ENCODE data around the gene ZNF57. TPM values are rescaled to one million over a fixed set of nuclear protein-coding genes. Genes with fewer than 3 reads are reported as not detected.

The ZNF57 gene
- total RNA-seq, result 4.2 TPM

GRCh38 chr19:2900296-2901252, at the start of gene ZNF57:
Gene ZNF57, plus strand, starts transcription at chr19:2900928. Its CDS starts 118 bp downstream, at chr19:2901046.
- no peaks in the 10 kb centered on the region for H3K27me3 ChIP-seq (ENCODE audit: control insufficient read depth in 3 of 3, insufficient read depth in 3 of 3, low read length in 3 of 3)
- H3K9ac ChIP-seq (ENCODE audit: low read depth in 1 of 3, low read length in 3 of 3), result peak within 1 kb of the TSS; percentile 69 to 75 (median 74)
- H3K9me3 ChIP-seq (ENCODE audit: control insufficient read depth in 3 of 3, low read length in 3 of 3), result peaks cover 4 to 7% (median 4%) of the 10 kb centered on the region in 3 donors
- H3K27ac ChIP-seq (ENCODE audit: low read depth, low read length), result peak within 1 kb of the TSS; percentile 62
- peak within 1 kb of the TSS; percentile 79 to 87 (median 80) for H3K4me3 ChIP-seq (ENCODE audit: low read length in 3 of 3)
- H3K36me3 ChIP-seq (ENCODE audit: control insufficient read depth in 3 of 3, insufficient read depth in 3 of 3, low read length in 3 of 3), result no peaks in the 10 kb centered on the region
- H3K4me1 ChIP-seq (ENCODE audit: control insufficient read depth in 3 of 3, insufficient read depth in 3 of 3, low read length in 3 of 3), result peaks cover 0 to 9% (median 4%) of the 10 kb centered on the region in 3 donors

GRCh38 chr19:2852598-2852997, 48.1 kb upstream of the ZNF57 start:
- H3K27ac ChIP-seq (ENCODE audit: low read depth, low read length), result no peak overlapping the region
- H3K36me3 ChIP-seq (ENCODE audit: control insufficient read depth in 3 of 3, insufficient read depth in 3 of 3, low read length in 3 of 3), result peaks cover 41 to 49% (median 48%) of the 10 kb centered on the region in 3 donors
- H3K9ac ChIP-seq (ENCODE audit: low read depth in 1 of 3, low read length in 3 of 3), result no peak overlapping the region
- peaks cover 29 to 51% (median 35%) of the 10 kb centered on the region in 3 donors for H3K9me3 ChIP-seq (ENCODE audit: control insufficient read depth in 3 of 3, low read length in 3 of 3)
- no peaks in the 10 kb centered on the region for H3K27me3 ChIP-seq (ENCODE audit: control insufficient read depth in 3 of 3, insufficient read depth in 3 of 3, low read length in 3 of 3)
- peak overlapping the region in 1 of 3 donors; percentile 59 for H3K4me3 ChIP-seq (ENCODE audit: low read length in 3 of 3)
- H3K4me1 ChIP-seq (ENCODE audit: control insufficient read depth in 3 of 3, insufficient read depth in 3 of 3, low read length in 3 of 3), result peaks cover 0 to 7% (median 5%) of the 10 kb centered on the region in 3 donors

GRCh38 chr19:2853015-2853606, 47.6 kb upstream of the ZNF57 start:
- H3K27me3 ChIP-seq (ENCODE audit: control insufficient read depth in 3 of 3, insufficient read depth in 3 of 3, low read length in 3 of 3), result no peaks in the 10 kb centered on the region
- peak overlapping the region in 1 of 3 donors; percentile 59 for H3K4me3 ChIP-seq (ENCODE audit: low read length in 3 of 3)
- peaks cover 29 to 51% (median 35%) of the 10 kb centered on the region in 3 donors for H3K9me3 ChIP-seq (ENCODE audit: control insufficient read depth in 3 of 3, low read length in 3 of 3)
- H3K9ac ChIP-seq (ENCODE audit: low read depth in 1 of 3, low read length in 3 of 3), result no peak overlapping the region
- H3K27ac ChIP-seq (ENCODE audit: low read depth, low read length), result no peak overlapping the region
- H3K36me3 ChIP-seq (ENCODE audit: control insufficient read depth in 3 of 3, insufficient read depth in 3 of 3, low read length in 3 of 3), result peaks cover 41 to 50% (median 48%) of the 10 kb centered on the region in 3 donors
- H3K4me1 ChIP-seq (ENCODE audit: control insufficient read depth in 3 of 3, insufficient read depth in 3 of 3, low read length in 3 of 3), result peaks cover 0 to 7% (median 5%) of the 10 kb centered on the region in 3 donors

GRCh38 chr19:2854849-2855248, 45.9 kb upstream of the ZNF57 start:
- H3K27me3 ChIP-seq (ENCODE audit: control insufficient read depth in 3 of 3, insufficient read depth in 3 of 3, low read length in 3 of 3), result no peaks in the 10 kb centered on the region
- peaks cover 40 to 51% (median 41%) of the 10 kb centered on the region in 3 donors for H3K9me3 ChIP-seq (ENCODE audit: control insufficient read depth in 3 of 3, low read length in 3 of 3)
- H3K27ac ChIP-seq (ENCODE audit: low read depth, low read length), result no peak overlapping the region
- no peaks in the 10 kb centered on the region for H3K4me1 ChIP-seq (ENCODE audit: control insufficient read depth in 3 of 3, insufficient read depth in 3 of 3, low read length in 3 of 3)
- peaks cover 43 to 52% (median 48%) of the 10 kb centered on the region in 3 donors for H3K36me3 ChIP-seq (ENCODE audit: control insufficient read depth in 3 of 3, insufficient read depth in 3 of 3, low read length in 3 of 3)
- no peak overlapping the region for H3K4me3 ChIP-seq (ENCODE audit: low read length in 3 of 3)
- H3K9ac ChIP-seq (ENCODE audit: low read depth in 1 of 3, low read length in 3 of 3), result no peak overlapping the region

- Histone ChIP-seq H3K4me1 (ENCODE audit: control insufficient read depth in 3 of 3, insufficient read depth in 3 of 3, low read length in 3 of 3) (no peaks in the 10 kb centered on the region), H3K4me3 (ENCODE audit: low read length in 3 of 3) (no peak overlapping the region), H3K27me3 (ENCODE audit: control insufficient read depth in 3 of 3, insufficient read depth in 3 of 3, low read length in 3 of 3) (no peaks in the 10 kb centered on the region), H3K36me3 (ENCODE audit: control insufficient read depth in 3 of 3, insufficient read depth in 3 of 3, low read length in 3 of 3) (peaks cover 32 to 37% (median 34%) of the 10 kb centered on the region in 3 donors), H3K27ac (ENCODE audit: low read depth, low read length) (no peak overlapping the region), H3K9ac (ENCODE audit: low read depth in 1 of 3, low read length in 3 of 3) (no peak overlapping the region), H3K9me3 (ENCODE audit: control insufficient read depth in 3 of 3, low read length in 3 of 3) (peaks cover 36 to 40% (median 38%) of the 10 kb centered on the region in 3 donors)
These were observed 44.2 kb upstream of the ZNF57 start for GRCh38 chr19:2856457-2857050.

GRCh38 chr19:2858864-2859263, 41.9 kb upstream of the ZNF57 start:
- Histone ChIP-seq H3K36me3 (ENCODE audit: control insufficient read depth in 3 of 3, insufficient read depth in 3 of 3, low read length in 3 of 3) (peaks cover 11 to 14% (median 11%) of the 10 kb centered on the region in 3 donors), H3K4me1 (ENCODE audit: control insufficient read depth in 3 of 3, insufficient read depth in 3 of 3, low read length in 3 of 3) (peaks cover 2 to 4% (median 2%) of the 10 kb centered on the region in 3 donors), H3K27ac (ENCODE audit: low read depth, low read length) (no peak overlapping the region), H3K4me3 (ENCODE audit: low read length in 3 of 3) (no peak overlapping the region), H3K9ac (ENCODE audit: low read depth in 1 of 3, low read length in 3 of 3) (no peak overlapping the region), H3K9me3 (ENCODE audit: control insufficient read depth in 3 of 3, low read length in 3 of 3) (peaks cover 19 to 25% (median 20%) of the 10 kb centered on the region in 3 donors), H3K27me3 (ENCODE audit: control insufficient read depth in 3 of 3, insufficient read depth in 3 of 3, low read length in 3 of 3) (no peaks in the 10 kb centered on the region)

- Histone ChIP-seq H3K4me3 (ENCODE audit: low read length in 3 of 3) (peak overlapping the region in 1 of 3 donors; percentile 40), H3K27me3 (ENCODE audit: control insufficient read depth in 3 of 3, insufficient read depth in 3 of 3, low read length in 3 of 3) (no peaks in the 10 kb centered on the region), H3K9ac (ENCODE audit: low read depth in 1 of 3, low read length in 3 of 3) (peak overlapping the region in 1 of 3 donors; percentile 5), H3K4me1 (ENCODE audit: control insufficient read depth in 3 of 3, insufficient read depth in 3 of 3, low read length in 3 of 3) (peaks cover 5 to 17% (median 16%) of the 10 kb centered on the region in 3 donors), H3K9me3 (ENCODE audit: control insufficient read depth in 3 of 3, low read length in 3 of 3) (peaks cover 0 to 4% (median 4%) of the 10 kb centered on the region in 3 donors), H3K27ac (ENCODE audit: low read depth, low read length) (no peak overlapping the region), H3K36me3 (ENCODE audit: control insufficient read depth in 3 of 3, insufficient read depth in 3 of 3, low read length in 3 of 3) (no peaks in the 10 kb centered on the region)
These were observed 36.9 kb upstream of the ZNF57 start for GRCh38 chr19:2863816-2864215.

GRCh38 chr19:2865334-2866100, 35.2 kb upstream of the ZNF57 start:
- H3K36me3 ChIP-seq (ENCODE audit: control insufficient read depth in 3 of 3, insufficient read depth in 3 of 3, low read length in 3 of 3), result no peaks in the 10 kb centered on the region
- H3K9ac ChIP-seq (ENCODE audit: low read depth in 1 of 3, low read length in 3 of 3), result no peak overlapping the region
- H3K27me3 ChIP-seq (ENCODE audit: control insufficient read depth in 3 of 3, insufficient read depth in 3 of 3, low read length in 3 of 3), result no peaks in the 10 kb centered on the region
- no peak overlapping the region for H3K27ac ChIP-seq (ENCODE audit: low read depth, low read length)
- no peak overlapping the region for H3K4me3 ChIP-seq (ENCODE audit: low read length in 3 of 3)
- H3K4me1 ChIP-seq (ENCODE audit: control insufficient read depth in 3 of 3, insufficient read depth in 3 of 3, low read length in 3 of 3), result peaks cover 5 to 17% (median 16%) of the 10 kb centered on the region in 3 donors
- peaks cover 0 to 3% (median 0%) of the 10 kb centered on the region in 3 donors for H3K9me3 ChIP-seq (ENCODE audit: control insufficient read depth in 3 of 3, low read length in 3 of 3)

- H3K36me3 ChIP-seq (ENCODE audit: control insufficient read depth in 3 of 3, insufficient read depth in 3 of 3, low read length in 3 of 3), result no peaks in the 10 kb centered on the region
- H3K27ac ChIP-seq (ENCODE audit: low read depth, low read length), result peak overlapping the region; percentile 40
- H3K9me3 ChIP-seq (ENCODE audit: control insufficient read depth in 3 of 3, low read length in 3 of 3), result peaks cover 0 to 3% (median 0%) of the 10 kb centered on the region in 3 donors
- peaks cover 5 to 17% (median 16%) of the 10 kb centered on the region in 3 donors for H3K4me1 ChIP-seq (ENCODE audit: control insufficient read depth in 3 of 3, insufficient read depth in 3 of 3, low read length in 3 of 3)
- H3K27me3 ChIP-seq (ENCODE audit: control insufficient read depth in 3 of 3, insufficient read depth in 3 of 3, low read length in 3 of 3), result no peaks in the 10 kb centered on the region
- peak overlapping the region; percentile 73 to 85 (median 74) for H3K4me3 ChIP-seq (ENCODE audit: low read length in 3 of 3)
- no peak overlapping the region for H3K9ac ChIP-seq (ENCODE audit: low read depth in 1 of 3, low read length in 3 of 3)
These were observed 34.2 kb upstream of the ZNF57 start for GRCh38 chr19:2866495-2867024.

All from skeletal muscle tissue (tissue), 4 donors.